Glutamatergic neuron (in vitro differentiated cells): ENCODE results near the gene ZNF423. TPM values are rescaled to one million over a fixed set of nuclear protein-coding genes. Genes with fewer than 3 reads are reported as not detected.

Source experiments
- DNase-seq: peaks from one replicate; pipeline ENCODE4 v3.0.0; 2022
- H3K27ac Mint-ChIP-seq: one replicate; pipeline ENCODE4 v1.8.0; 2020; ENCODE audit warnings: mild to moderate bottlenecking, mixed read lengths, inconsistent platforms; ENCODE audit not compliant: unreplicated experiment
- H3K27me3 Mint-ChIP-seq: one replicate; pipeline ENCODE4 v1.8.0; 2020; ENCODE audit warnings: mild to moderate bottlenecking, moderate library complexity, mixed read lengths, inconsistent platforms; ENCODE audit not compliant: unreplicated experiment
- H3K36me3 Mint-ChIP-seq: one replicate; pipeline ENCODE4 v1.8.0; 2020; ENCODE audit warnings: mild to moderate bottlenecking, mixed read lengths, inconsistent platforms; ENCODE audit not compliant: unreplicated experiment
- H3K4me1 Mint-ChIP-seq: one replicate; pipeline ENCODE4 v1.8.0; 2020; ENCODE audit warnings: mild to moderate bottlenecking, low read depth, mixed read lengths, inconsistent platforms; ENCODE audit not compliant: unreplicated experiment
- H3K4me3 Mint-ChIP-seq: one replicate; pipeline ENCODE4 v1.8.0; 2020; ENCODE audit warnings: mild to moderate bottlenecking, mixed read lengths, inconsistent platforms; ENCODE audit not compliant: unreplicated experiment
- H3K9me3 Mint-ChIP-seq: one replicate; pipeline ENCODE4 v1.8.0; 2020; ENCODE audit warnings: mild to moderate bottlenecking, moderate library complexity, mixed read lengths, inconsistent platforms; ENCODE audit not compliant: unreplicated experiment
- total RNA-seq: library from RNA; stranded (reverse); fragmentation: NEBNext Ultra II Directional; extraction: Animal tissue kit (Norgen Biotek cat#: 25700); gene quantifications from one replicate; pipeline ENCODE4 v1.2.1, GENCODE V29; 2021; ENCODE audit not compliant: unreplicated experiment
- TF ChIP-seq, protein P1 (sequence below): fragments of 200-600 bp; sonication (generic); IDR thresholded peaks from one replicate; pipeline ENCODE4 v1.5.0; 2021; ENCODE audit not compliant: partially characterized antibody, unreplicated experiment

ZNF423 gene
- total RNA-seq, 1 donor from 2014 or later: 149 TPM

DNA sequence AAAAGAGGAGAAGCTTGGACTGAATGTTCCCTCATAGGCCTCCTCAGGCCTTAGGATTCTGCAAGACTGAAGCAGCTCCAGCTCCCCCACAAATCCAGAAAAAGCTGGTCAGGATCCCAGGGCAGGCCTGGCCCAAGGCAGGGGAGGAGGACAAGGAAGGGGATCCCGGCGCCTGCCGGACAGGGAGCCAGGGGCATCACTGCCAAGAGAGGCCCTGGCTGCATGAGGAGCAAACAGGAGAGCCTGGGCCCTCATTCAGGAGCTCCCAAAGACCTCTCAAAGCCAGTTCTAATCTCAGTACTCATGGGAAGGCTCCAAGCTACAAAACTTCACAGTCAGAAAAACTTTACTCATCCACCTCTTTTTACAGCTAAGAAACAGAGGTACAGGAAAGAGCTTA, 67.3 kb downstream of the ZNF423 start:
- Mint-ChIP-seq H3K4me3 (no peak overlapping the region), H3K36me3 (no peaks in the 10 kb centered on the region), H3K9me3 (peaks cover 2% of the 10 kb centered on the region), H3K27ac (no peak overlapping the region), H3K4me1 (peaks cover 21% of the 10 kb centered on the region), H3K27me3 (no peaks in the 10 kb centered on the region)
- TF ChIP-seq, protein P1, sequence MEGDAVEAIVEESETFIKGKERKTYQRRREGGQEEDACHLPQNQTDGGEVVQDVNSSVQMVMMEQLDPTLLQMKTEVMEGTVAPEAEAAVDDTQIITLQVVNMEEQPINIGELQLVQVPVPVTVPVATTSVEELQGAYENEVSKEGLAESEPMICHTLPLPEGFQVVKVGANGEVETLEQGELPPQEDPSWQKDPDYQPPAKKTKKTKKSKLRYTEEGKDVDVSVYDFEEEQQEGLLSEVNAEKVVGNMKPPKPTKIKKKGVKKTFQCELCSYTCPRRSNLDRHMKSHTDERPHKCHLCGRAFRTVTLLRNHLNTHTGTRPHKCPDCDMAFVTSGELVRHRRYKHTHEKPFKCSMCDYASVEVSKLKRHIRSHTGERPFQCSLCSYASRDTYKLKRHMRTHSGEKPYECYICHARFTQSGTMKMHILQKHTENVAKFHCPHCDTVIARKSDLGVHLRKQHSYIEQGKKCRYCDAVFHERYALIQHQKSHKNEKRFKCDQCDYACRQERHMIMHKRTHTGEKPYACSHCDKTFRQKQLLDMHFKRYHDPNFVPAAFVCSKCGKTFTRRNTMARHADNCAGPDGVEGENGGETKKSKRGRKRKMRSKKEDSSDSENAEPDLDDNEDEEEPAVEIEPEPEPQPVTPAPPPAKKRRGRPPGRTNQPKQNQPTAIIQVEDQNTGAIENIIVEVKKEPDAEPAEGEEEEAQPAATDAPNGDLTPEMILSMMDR: no peak
- DNase-seq: no peak

DNA sequence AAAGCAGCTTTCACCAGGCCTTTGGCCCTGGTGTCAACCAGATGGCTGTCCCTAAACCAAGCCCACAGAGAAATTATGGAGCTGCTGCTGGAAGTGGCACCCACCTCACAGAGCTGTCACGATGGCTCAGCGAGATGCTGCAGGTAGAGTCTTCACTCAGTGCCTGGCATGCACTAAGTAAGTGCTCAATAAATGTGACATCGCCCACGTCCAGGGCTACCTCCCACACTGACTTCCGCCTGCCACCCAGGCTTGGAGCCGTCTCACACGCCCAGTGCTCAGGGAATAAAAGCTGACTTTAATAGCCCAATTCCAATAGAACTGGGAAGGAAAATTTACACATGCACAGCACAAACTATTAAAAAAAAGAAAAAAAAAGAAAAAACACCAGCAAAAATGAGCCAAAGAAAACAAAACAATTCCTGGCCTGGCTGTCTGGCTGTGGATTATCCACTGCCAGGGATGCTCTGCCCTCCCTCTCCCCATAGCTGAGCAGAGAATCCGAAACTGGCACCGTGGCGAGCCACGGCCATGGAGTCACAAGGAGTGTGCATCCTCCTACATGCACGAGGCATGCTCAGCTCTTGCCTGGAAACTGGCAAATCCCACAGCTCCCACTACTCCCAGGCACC, 68.9 kb downstream of the ZNF423 start:
- TF ChIP-seq, protein P1: no peak
- DNase-seq: no peak
- H3K36me3 Mint-ChIP-seq: no peaks in the 10 kb centered on the region
- peaks cover 2% of the 10 kb centered on the region for H3K27me3 Mint-ChIP-seq
- no peak overlapping the region for H3K27ac Mint-ChIP-seq
- peaks cover 16% of the 10 kb centered on the region for H3K4me1 Mint-ChIP-seq
- H3K9me3 Mint-ChIP-seq: peaks cover 2% of the 10 kb centered on the region
- no peak overlapping the region for H3K4me3 Mint-ChIP-seq

DNA sequence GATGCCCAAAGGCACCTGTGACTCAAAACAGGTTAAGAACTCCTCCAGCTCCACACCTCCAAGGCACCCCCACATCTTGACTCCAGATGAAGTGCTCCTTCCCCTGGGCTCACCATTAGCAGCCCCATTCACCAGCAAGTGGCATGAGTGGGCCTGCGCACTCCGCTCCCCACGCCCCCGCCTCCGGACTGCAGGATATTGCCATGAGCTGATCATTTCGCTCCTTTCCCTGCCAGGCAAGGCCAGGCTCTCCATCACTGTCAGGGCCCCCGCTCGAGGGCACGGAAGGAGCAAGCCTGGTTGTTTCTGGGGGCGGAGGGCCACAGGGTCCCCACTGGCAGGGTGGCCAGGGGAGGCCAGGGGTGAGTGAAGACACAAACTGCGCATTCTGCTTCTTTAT, 69.9 kb downstream of the ZNF423 start:
- DNase-seq: no peak
- H3K27ac Mint-ChIP-seq: peak overlapping the region; percentile 66
- peaks cover 1% of the 10 kb centered on the region for H3K9me3 Mint-ChIP-seq
- TF ChIP-seq, protein P1: no peak
- no peak overlapping the region for H3K4me3 Mint-ChIP-seq
- H3K36me3 Mint-ChIP-seq: no peaks in the 10 kb centered on the region
- peaks cover 2% of the 10 kb centered on the region for H3K27me3 Mint-ChIP-seq
- peaks cover 19% of the 10 kb centered on the region for H3K4me1 Mint-ChIP-seq

DNA sequence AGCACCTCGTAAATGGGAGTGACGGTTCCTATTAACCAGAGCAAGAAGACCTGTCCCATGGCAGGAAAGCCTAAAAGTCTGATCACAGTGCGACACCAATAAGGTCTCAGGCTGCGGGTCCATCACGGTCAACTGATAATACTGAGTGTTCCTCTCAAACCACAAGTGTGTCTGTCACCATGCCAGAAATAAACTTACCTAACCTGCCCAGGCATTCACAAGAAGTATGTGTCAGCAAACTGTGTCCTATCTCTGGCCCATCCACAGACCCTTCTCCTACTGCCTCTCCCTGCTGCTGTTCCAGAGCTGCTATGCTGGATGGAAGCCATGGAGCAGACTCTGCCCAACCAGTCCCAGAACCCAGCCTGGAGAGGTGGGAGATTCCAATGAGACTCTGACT, 73.5 kb downstream of the ZNF423 start:
- Mint-ChIP-seq H3K36me3 (no peaks in the 10 kb centered on the region), H3K9me3 (peaks cover 8% of the 10 kb centered on the region)

DNA sequence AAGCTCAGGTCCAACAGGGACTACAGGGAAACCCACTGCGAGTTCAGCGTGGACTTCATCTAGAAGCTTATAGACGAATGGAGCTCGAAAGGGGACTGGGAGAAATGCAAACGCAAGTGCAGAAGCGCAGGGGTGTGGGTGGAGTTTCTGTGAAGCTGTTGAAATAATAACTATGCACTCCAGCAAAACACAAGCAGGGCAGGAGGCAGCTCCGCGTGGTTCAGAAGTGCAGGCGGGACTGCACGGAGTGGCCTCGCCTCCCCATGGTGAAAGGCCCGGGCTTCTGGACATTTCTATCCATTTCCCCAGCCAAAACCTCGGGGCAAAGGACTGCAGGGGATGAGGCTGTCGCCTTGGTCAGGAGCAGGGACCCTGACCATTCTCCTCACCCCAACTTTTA, 74.5 kb downstream of the ZNF423 start:
- Mint-ChIP-seq H3K36me3 (no peaks in the 10 kb centered on the region), H3K9me3 (peaks cover 8% of the 10 kb centered on the region), H3K27ac (no peak overlapping the region), H3K4me3 (no peak overlapping the region), H3K4me1 (peaks cover 29% of the 10 kb centered on the region), H3K27me3 (peaks cover 12% of the 10 kb centered on the region)
- no peak for DNase-seq
- TF ChIP-seq, protein P1: no peak

More for the DNA sequence above, 73.5 kb downstream of the ZNF423 start:
- Mint-ChIP-seq H3K27ac (no peak overlapping the region), H3K4me1 (peaks cover 23% of the 10 kb centered on the region), H3K4me3 (no peak overlapping the region), H3K27me3 (peaks cover 9% of the 10 kb centered on the region)
- TF ChIP-seq, protein P1: no peak
- no peak for DNase-seq
